Measurements from ENCODE around the gene FRZB. TPM values are rescaled to one million over a fixed set of nuclear protein-coding genes. Genes with fewer than 3 reads are reported as not detected.

The FRZB gene
- total RNA-seq, 2 experiments from 2014 or later = not detected

Other genes starting within 250 kb of the FRZB start
- gene DNAJC10, start 150.4 kb downstream of the FRZB start, total RNA-seq = 10 to 100 TPM; 41.7 to 48.9 TPM
- 10 to 100 TPM in 1 of 2 experiments, 1 to 10 TPM in 1; 9.1 to 11.7 TPM for gene NCKAP1, start 171.8 kb upstream of the FRZB start, total RNA-seq
- gene DUSP19, start 212.1 kb upstream of the FRZB start, total RNA-seq = 1 to 10 TPM; 4.0 to 4.2 TPM

Data from activated CD4-positive, alpha-beta T cell treated with anti-CD3 and anti-CD28 coated beads for 36 hours (primary cell).